Measurements from ENCODE around the gene AKNAD1.

AKNAD1 gene

GRCh38 chr1:108862698-108863477 lies 6.0 kb upstream of the AKNAD1 start:
- no peak for DNase-seq

- peak; percentile 22 for DNase-seq
These were observed 5.2 kb upstream of the AKNAD1 start for GRCh38 chr1:108862017-108862610.

GRCh38 chr1:108861566-108861965 lies 4.7 kb upstream of the AKNAD1 start:
- DNase-seq = no peak

GRCh38 chr1:108860190-108860907 lies 3.5 kb upstream of the AKNAD1 start:
- no peak for DNase-seq

GRCh38 chr1:108858230-108858950 lies 1.5 kb upstream of the AKNAD1 start:
- peak; percentile 99 for DNase-seq

- no peak for DNase-seq
These were observed 2.5 kb downstream of the AKNAD1 start for GRCh38 chr1:108854221-108855019.

- no peak for DNase-seq
These were observed 4.5 kb downstream of the AKNAD1 start for GRCh38 chr1:108852221-108852975.

- no peak for DNase-seq
These were observed 5.3 kb downstream of the AKNAD1 start for GRCh38 chr1:108851567-108851966.

GRCh38 chr1:108850929-108851328 lies 6.0 kb downstream of the AKNAD1 start:
- no peak for DNase-seq

- DNase-seq = no peak
These were observed 8.1 kb downstream of the AKNAD1 start for GRCh38 chr1:108848806-108849205.

- peak; percentile 47 for DNase-seq
These were observed 9.4 kb downstream of the AKNAD1 start for GRCh38 chr1:108847494-108847893.

- DNase-seq = peak; percentile 47
These were observed 10.9 kb downstream of the AKNAD1 start for GRCh38 chr1:108845991-108846390.

- peak; percentile 59 for DNase-seq
These were observed 11.4 kb downstream of the AKNAD1 start for GRCh38 chr1:108845446-108845845.

GRCh38 chr1:108843390-108844137 lies 13.3 kb downstream of the AKNAD1 start:
- no peak for DNase-seq

GRCh38 chr1:108842525-108843181 lies 14.2 kb downstream of the AKNAD1 start:
- no peak for DNase-seq

- DNase-seq = no peak
These were observed 15.2 kb downstream of the AKNAD1 start for GRCh38 chr1:108841703-108842102.

GRCh38 chr1:108832929-108833328 lies 24.0 kb downstream of the AKNAD1 start:
- DNase-seq = no peak

- no peak for DNase-seq
These were observed 25.7 kb downstream of the AKNAD1 start for GRCh38 chr1:108831225-108831624.

- DNase-seq = peak; percentile 32
These were observed 26.5 kb downstream of the AKNAD1 start for GRCh38 chr1:108830119-108831008.

All from NCI-H2171 treated with DMSO at 0.1 percent for 48 hours (cell line).